Large intestine (tissue), 3 donors: Measurements from ENCODE around the gene NRXN3. TPM values are rescaled to one million over a fixed set of nuclear protein-coding genes. Genes with fewer than 3 reads are reported as not detected.

ENCODE experiments used
- DNase-seq, 2 donors: peaks; one replicate each; pipeline versions ENCODE4 v3.0.0 to v3.0.0-alpha.2; 2013
- H3K27ac ChIP-seq: one replicate; pipeline ENCODE4 v1.5.1; 2013; ENCODE audit warnings: low read length
- H3K27me3 ChIP-seq: 2 replicates; pipeline ENCODE4 v1.6.1; 2013; ENCODE audit warnings: low read length; ENCODE audit not compliant: control insufficient read depth, insufficient read depth
- H3K36me3 ChIP-seq: 2 replicates; pipeline ENCODE4 v1.6.1; 2013; ENCODE audit warnings: low read length; ENCODE audit not compliant: control insufficient read depth, insufficient read depth
- H3K4me1 ChIP-seq: one replicate; pipeline ENCODE4 v1.6.1; 2013; ENCODE audit warnings: low read length; ENCODE audit not compliant: control insufficient read depth, insufficient read depth
- H3K4me3 ChIP-seq: one replicate; pipeline ENCODE4 v1.5.1; 2013; ENCODE audit warnings: low read length
- H3K9me3 ChIP-seq: one replicate; pipeline ENCODE4 v1.6.1; 2013; ENCODE audit warnings: mild to moderate bottlenecking, low read depth, low read length, moderate library complexity; ENCODE audit not compliant: control insufficient read depth
- WGBS: methylation state at CpG from one replicate; pipeline ENCODE4 v1.1.5; 2013; ENCODE audit warnings: low lambda C conversion rate; ENCODE audit not compliant: insufficient coverage; 5-methylcytosine and 5-hydroxymethylcytosine counted together
- polyA plus RNA-seq: library from polyadenylated mRNA; unstranded; fragments of 120-200 nt; gene quantifications from one replicate; pipeline ENCODE4 v1.2.1, GENCODE V29; 2013

NRXN3 gene
- polyA plus RNA-seq, 1 donor = 12.8 TPM

- Histone ChIP-seq H3K27me3 (no peaks in the 10 kb centered on the region), H3K4me3 (no peak overlapping the region), H3K9me3 (no peaks in the 10 kb centered on the region), H3K36me3 (no peaks in the 10 kb centered on the region), H3K4me1 (no peaks in the 10 kb centered on the region), H3K27ac (no peak overlapping the region)
- no peak for DNase-seq
- 82% methylated on average over 1 of the region's 1 CpG for WGBS
These were observed 482.6 kb downstream of the NRXN3 start for GRCh38 chr14:78652727-78653126.

DNA sequence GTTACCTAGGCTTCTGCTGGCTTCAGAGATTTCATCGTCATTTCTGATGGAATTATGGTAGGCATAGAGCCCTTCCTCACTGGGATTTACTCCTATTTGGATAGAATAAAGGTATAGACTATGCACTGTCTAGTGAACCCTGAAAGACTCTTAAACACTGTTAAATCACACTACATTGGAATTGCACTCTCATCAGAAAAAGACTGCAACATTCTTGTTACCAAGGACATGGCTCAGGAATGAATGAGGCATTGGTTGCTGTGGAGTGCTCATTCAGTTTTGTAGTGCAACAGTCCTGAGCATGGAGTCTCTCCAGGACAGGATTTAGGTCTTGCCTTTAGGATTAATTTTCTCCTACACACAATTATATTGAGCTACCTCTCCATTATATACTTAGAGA, 483.0 kb downstream of the NRXN3 start:
- Histone ChIP-seq H3K9me3 (no peaks in the 10 kb centered on the region), H3K4me3 (no peak overlapping the region), H3K27me3 (no peaks in the 10 kb centered on the region), H3K4me1 (no peaks in the 10 kb centered on the region), H3K36me3 (no peaks in the 10 kb centered on the region), H3K27ac (no peak overlapping the region)
- WGBS = no CpG with 5 or more reads among the region's 1 CpG
- DNase-seq = no peak

- Histone ChIP-seq H3K27ac (no peak overlapping the region), H3K36me3 (no peaks in the 10 kb centered on the region), H3K4me1 (no peaks in the 10 kb centered on the region), H3K4me3 (no peak overlapping the region), H3K27me3 (no peaks in the 10 kb centered on the region), H3K9me3 (no peaks in the 10 kb centered on the region)
- DNase-seq = no peak
- no CpG with 5 or more reads among the region's 4 CpGs for WGBS
These were observed 487.3 kb downstream of the NRXN3 start for GRCh38 chr14:78657451-78657850.

DNA sequence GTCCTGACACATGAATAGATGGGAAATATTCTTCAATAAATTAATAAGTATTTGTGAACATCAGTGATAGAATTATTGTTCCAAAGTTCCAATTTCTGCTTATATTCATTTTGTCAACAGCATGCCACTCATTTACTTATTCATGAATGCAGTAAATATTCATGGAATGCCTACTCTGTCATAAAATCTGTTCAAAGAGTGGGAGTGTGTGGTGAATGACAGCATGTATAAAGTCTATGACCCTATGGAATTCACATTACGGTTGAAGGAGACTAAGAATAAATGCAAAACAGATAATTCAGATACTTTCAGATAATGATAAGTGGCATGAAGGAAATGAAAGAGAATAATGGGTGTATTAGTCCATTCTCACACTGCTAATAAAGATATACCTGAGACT, 494.7 kb downstream of the NRXN3 start:
- Histone ChIP-seq H3K36me3 (no peaks in the 10 kb centered on the region), H3K4me1 (no peaks in the 10 kb centered on the region), H3K27ac (no peak overlapping the region), H3K4me3 (no peak overlapping the region), H3K9me3 (no peaks in the 10 kb centered on the region), H3K27me3 (no peaks in the 10 kb centered on the region)
- WGBS = 100% methylated on average over 1 of the region's 1 CpG
- DNase-seq = no peak

GRCh38 chr14:78666336-78667056, 496.3 kb downstream of the NRXN3 start:
- no peaks in the 10 kb centered on the region for H3K36me3 ChIP-seq
- 83% methylated on average over 3 of the region's 5 CpGs for WGBS

GRCh38 chr14:78667141-78667540, 497.0 kb downstream of the NRXN3 start:
- 67% methylated on average over 1 of the region's 1 CpG for WGBS
- H3K4me3 ChIP-seq = no peak overlapping the region

More at GRCh38 chr14:78666336-78667056, 496.3 kb downstream of the NRXN3 start:
- no peaks in the 10 kb centered on the region for H3K4me1 ChIP-seq
- no peak overlapping the region for H3K4me3 ChIP-seq
- no peak for DNase-seq
- no peak overlapping the region for H3K27ac ChIP-seq
- no peaks in the 10 kb centered on the region for H3K27me3 ChIP-seq
- no peaks in the 10 kb centered on the region for H3K9me3 ChIP-seq

GRCh38 chr14:78673845-78674244, 503.7 kb downstream of the NRXN3 start:
- 40% methylated on average over 1 of the region's 3 CpGs for WGBS
- Histone ChIP-seq H3K27me3 (no peaks in the 10 kb centered on the region), H3K36me3 (no peaks in the 10 kb centered on the region), H3K4me1 (no peaks in the 10 kb centered on the region), H3K9me3 (no peaks in the 10 kb centered on the region), H3K4me3 (no peak overlapping the region), H3K27ac (no peak overlapping the region)
- DNase-seq = no peak

More at GRCh38 chr14:78667141-78667540, 497.0 kb downstream of the NRXN3 start:
- no peaks in the 10 kb centered on the region for H3K27me3 ChIP-seq
- H3K4me1 ChIP-seq = no peaks in the 10 kb centered on the region
- no peaks in the 10 kb centered on the region for H3K36me3 ChIP-seq
- no peak overlapping the region for H3K27ac ChIP-seq
- no peaks in the 10 kb centered on the region for H3K9me3 ChIP-seq
- no peak for DNase-seq

DNA sequence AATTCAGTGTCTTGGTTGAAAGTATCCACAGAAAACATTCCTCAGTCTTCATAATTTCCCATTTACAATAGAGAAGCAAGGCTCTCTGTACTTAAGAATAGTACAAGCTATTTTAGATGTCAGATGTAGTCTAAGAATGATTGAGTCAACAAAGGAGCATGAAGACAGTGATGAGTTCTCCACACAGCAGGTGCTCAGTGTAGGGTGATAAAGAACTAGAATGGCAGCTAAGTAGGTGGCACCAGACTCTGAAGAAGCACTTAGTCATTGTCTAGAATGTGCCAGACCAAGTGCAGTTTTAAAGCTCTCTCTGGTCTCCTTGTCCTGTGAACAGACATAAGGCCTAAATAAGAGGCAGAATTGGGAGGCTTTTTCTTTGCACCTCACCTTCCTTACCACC, 504.6 kb downstream of the NRXN3 start:
- no peaks in the 10 kb centered on the region for H3K36me3 ChIP-seq
- H3K27me3 ChIP-seq = no peaks in the 10 kb centered on the region
- H3K9me3 ChIP-seq = no peaks in the 10 kb centered on the region
- H3K4me1 ChIP-seq = no peaks in the 10 kb centered on the region
- no peak for DNase-seq
- no peak overlapping the region for H3K27ac ChIP-seq
- no peak overlapping the region for H3K4me3 ChIP-seq

DNA sequence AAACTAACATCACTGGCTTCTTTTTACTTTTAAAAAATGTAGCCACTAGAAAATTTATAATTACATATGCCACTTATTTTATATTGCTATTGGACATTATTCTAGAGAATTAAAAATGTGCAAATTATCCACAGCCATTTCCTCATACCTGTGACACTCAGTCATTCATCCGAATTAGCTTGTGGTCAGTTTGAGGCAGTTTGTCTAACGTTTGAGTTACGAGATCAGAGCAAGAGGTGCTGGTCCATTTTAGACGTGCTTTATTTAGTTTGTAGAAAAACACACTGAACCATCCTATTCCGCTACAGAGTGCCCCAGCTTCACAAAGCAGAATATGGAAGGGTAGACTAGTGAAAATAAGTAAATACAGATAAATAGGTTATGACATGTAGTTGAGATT, 513.0 kb downstream of the NRXN3 start:
- H3K27ac ChIP-seq = no peak overlapping the region
- no peak overlapping the region for H3K4me3 ChIP-seq
- WGBS = 82% methylated on average over 2 of the region's 5 CpGs
- no peaks in the 10 kb centered on the region for H3K4me1 ChIP-seq
- no peak for DNase-seq
- no peaks in the 10 kb centered on the region for H3K27me3 ChIP-seq
- H3K9me3 ChIP-seq = no peaks in the 10 kb centered on the region
- no peaks in the 10 kb centered on the region for H3K36me3 ChIP-seq

DNA sequence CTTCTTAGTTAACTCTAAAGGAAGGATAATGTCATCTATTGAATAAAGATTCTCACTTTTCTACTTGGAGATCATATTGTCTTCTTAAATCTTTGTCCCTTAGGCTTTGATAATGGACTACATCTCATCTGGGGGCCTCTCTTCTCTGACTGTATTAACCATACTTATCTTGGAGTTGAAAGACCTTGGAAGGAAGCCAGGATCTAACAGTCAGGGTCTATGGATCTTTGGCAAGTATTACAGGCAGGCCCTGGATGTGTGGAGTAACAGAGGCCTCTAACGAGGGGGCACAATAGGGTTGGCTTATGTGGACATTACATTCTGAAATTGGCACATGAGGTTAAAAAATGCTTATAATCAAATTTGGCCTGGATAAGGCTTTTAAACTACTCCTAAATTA, 513.8 kb downstream of the NRXN3 start:
- Histone ChIP-seq H3K36me3 (no peaks in the 10 kb centered on the region), H3K4me1 (no peaks in the 10 kb centered on the region), H3K27me3 (no peaks in the 10 kb centered on the region), H3K4me3 (no peak overlapping the region), H3K9me3 (no peaks in the 10 kb centered on the region), H3K27ac (no peak overlapping the region)
- no CpG with 5 or more reads among the region's 1 CpG for WGBS
- DNase-seq = no peak

DNA sequence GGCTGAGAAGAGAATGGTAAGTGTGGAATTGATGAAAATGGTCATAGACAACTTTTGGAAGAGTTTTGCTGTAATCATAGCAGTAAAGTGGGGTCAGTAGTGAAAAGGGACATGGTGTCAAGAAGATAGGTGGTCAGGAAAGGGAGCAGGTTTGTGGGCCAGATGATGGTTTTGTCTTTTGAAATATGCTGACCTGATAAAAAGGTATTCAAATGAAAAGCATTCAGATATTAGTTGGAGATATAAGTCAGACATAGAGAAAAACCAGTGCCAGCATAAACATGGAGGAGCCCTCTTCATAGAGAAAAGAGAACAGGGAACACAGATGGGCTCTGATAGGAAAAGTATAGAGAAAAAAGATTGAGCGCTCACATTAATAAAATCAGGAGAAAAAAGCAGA, 518.3 kb downstream of the NRXN3 start:
- no peaks in the 10 kb centered on the region for H3K9me3 ChIP-seq
- no peaks in the 10 kb centered on the region for H3K27me3 ChIP-seq
- H3K4me1 ChIP-seq = no peaks in the 10 kb centered on the region
- WGBS = 100% methylated on average over 1 of the region's 1 CpG
- no peak for DNase-seq
- H3K4me3 ChIP-seq = no peak overlapping the region
- H3K36me3 ChIP-seq = no peaks in the 10 kb centered on the region
- H3K27ac ChIP-seq = no peak overlapping the region
